HepG2 (cell line): Measurements from ENCODE around the gene CASKIN2. TPM values are rescaled to one million over a fixed set of nuclear protein-coding genes. Genes with fewer than 3 reads are reported as not detected.

ENCODE experiments used
- CC2D1A ChIP-seq: sonication (generic); formaldehyde crosslinking; IDR thresholded peaks from 2 replicates; pipeline ENCODE4 v1.8.1; 2023; ENCODE audit warnings: mild to moderate bottlenecking, missing genetic modification reagents
- ELF1 ChIP-seq: sonication (generic); formaldehyde crosslinking; IDR thresholded peaks from 2 replicates; pipeline ENCODE4 v1.4.0; 2020; ENCODE audit warnings: missing genetic modification reagents
- GATAD1 ChIP-seq: IDR thresholded peaks from 2 replicates; pipeline ENCODE4 v1.6.1; 2016; ENCODE audit warnings: missing genetic modification reagents, missing compliant biosample characterization
- MEIS1 ChIP-seq: sonication (generic); formaldehyde crosslinking; IDR thresholded peaks from 2 replicates; pipeline ENCODE4 v1.9.0; 2021; ENCODE audit warnings: mild to moderate bottlenecking, missing genetic modification reagents, moderate library complexity, borderline replicate concordance
- NAIF1 ChIP-seq: sonication (generic); formaldehyde crosslinking; IDR thresholded peaks from 2 replicates; pipeline ENCODE4 v1.5.0; 2020; ENCODE audit warnings: mild to moderate bottlenecking, missing genetic modification reagents, borderline replicate concordance
- NR1H2 ChIP-seq: sonication (generic); formaldehyde crosslinking; IDR thresholded peaks from 2 replicates; pipeline ENCODE4 v1.8.1; 2022; ENCODE audit warnings: low read depth, missing genetic modification reagents, borderline replicate concordance
- SMAD1 ChIP-seq: sonication (generic); formaldehyde crosslinking; IDR thresholded peaks from 2 replicates; pipeline ENCODE4 v1.4.0; 2020; ENCODE audit warnings: missing genetic modification reagents, low read depth, mild to moderate bottlenecking, borderline replicate concordance
- SMYD3 ChIP-seq: sonication (generic); formaldehyde crosslinking; IDR thresholded peaks from 2 replicates; pipeline ENCODE4 v1.8.1; 2023; ENCODE audit warnings: mild to moderate bottlenecking, missing genetic modification reagents
- SRSF9 ChIP-seq: fragments of 200-400 bp; formaldehyde crosslinking; IDR thresholded peaks from 2 replicates; pipeline ENCODE4 v1.6.1; 2018; ENCODE audit warnings: borderline replicate concordance, mild to moderate bottlenecking, low read depth, low read length; ENCODE audit not compliant: insufficient read depth, poor library complexity, severe bottlenecking
- TFE3 ChIP-seq: IDR thresholded peaks from 2 replicates; pipeline ENCODE4 v1.6.1; 2016
- ZFP82 ChIP-seq: sonication (generic); formaldehyde crosslinking; IDR thresholded peaks from 2 replicates; pipeline ENCODE4 v1.5.1; 2020; ENCODE audit warnings: mild to moderate bottlenecking, missing genetic modification reagents, borderline replicate concordance
- ZNF142 ChIP-seq: sonication (generic); formaldehyde crosslinking; IDR thresholded peaks from 2 replicates; pipeline ENCODE4 v1.4.0; 2020; ENCODE audit warnings: missing genetic modification reagents
- ZNF343 ChIP-seq: sonication (generic); formaldehyde crosslinking; IDR thresholded peaks from 2 replicates; pipeline ENCODE4 v1.4.0; 2020; ENCODE audit warnings: mild to moderate bottlenecking, missing genetic modification reagents
- ZNF816 ChIP-seq: sonication (generic); formaldehyde crosslinking; IDR thresholded peaks from 2 replicates; pipeline ENCODE4 v1.8.0; 2022; ENCODE audit warnings: missing genetic modification reagents, mild to moderate bottlenecking, borderline replicate concordance
- ZNF841 ChIP-seq: sonication (generic); formaldehyde crosslinking; IDR thresholded peaks from 2 replicates; pipeline ENCODE4 v1.8.1; 2023; ENCODE audit warnings: missing genetic modification reagents, borderline replicate concordance
- ZSCAN20 ChIP-seq: sonication (generic); formaldehyde crosslinking; IDR thresholded peaks from 2 replicates; pipeline ENCODE4 v1.4.0; 2020; ENCODE audit warnings: missing genetic modification reagents, mild to moderate bottlenecking, borderline replicate concordance
- polyA plus RNA-seq, 8 experiments: library from polyadenylated mRNA; depleted of rRNA in 3 of 8; stranded (reverse) in 7 of 8; unstranded in 1 of 8; fragments of >200 nt; fragmentation: Illumina TruSeq in 4 of 8; extraction: Trizol in 4 of 8; gene quantifications; 2 replicates each; pipeline versions ENCODE4 v1.2.1 to v1.2.3, GENCODE V29; 2011 to 2016; ENCODE audit warnings: low read depth in 4 of 8, missing spikeins in 1 of 8, mixed read lengths in 1 of 8; ENCODE audit not compliant: insufficient read depth in 1 of 8
- total RNA-seq, 5 experiments: library from RNA; depleted of rRNA; stranded (reverse); fragments of >200 nt; fragmentation: Illumina TruSeq; extraction: Trizol; gene quantifications; 2 replicates each; pipeline ENCODE4 v1.2.3, GENCODE V29; 2016; ENCODE audit warnings: low read depth in 1 of 5

The CASKIN2 gene
- total and polyA plus RNA-seq, 2 of the 13 experiments (the other 11 are each of a cell fraction or from before 2014, with no cell fraction given): 5.2 to 7.8 TPM

- no peak for TF ChIP-seq ZNF142 (CRISPR knock-in tag)
- no peak; the same call in 1 of the 2 replicates for TF ChIP-seq ZNF816 (CRISPR knock-in tag)
- no peak for TF ChIP-seq GATAD1 (CRISPR knock-in tag)
- TF ChIP-seq TFE3: no peak
- TF ChIP-seq MEIS1: 0 out of 2 replicates have a peak, but pooled peaks have one; percentile 47
- TF ChIP-seq ELF1: no peak
- TF ChIP-seq ZSCAN20 (CRISPR knock-in tag): no peak; the same call in 1 of the 2 replicates
- TF ChIP-seq NR1H2 (CRISPR knock-in tag): peak; percentile 44; the same call in 1 of the 2 replicates
- TF ChIP-seq ZNF343 (CRISPR knock-in tag): peak; percentile 54; the same call in 1 of the 2 replicates
- TF ChIP-seq SMYD3 (CRISPR knock-in tag): no peak
- TF ChIP-seq SMAD1 (CRISPR knock-in tag): no peak
- no peak for TF ChIP-seq NAIF1
- no peak for TF ChIP-seq ZNF841 (CRISPR knock-in tag)
- no peak for TF ChIP-seq SRSF9
- TF ChIP-seq ZFP82 (CRISPR knock-in tag): peak; percentile 33; the same call in 1 of the 2 replicates
- TF ChIP-seq CC2D1A: peak; percentile 78; the same call in 1 of the 2 replicates
These were observed 58.2 kb downstream of the CASKIN2 start (continued) for GRCh38 chr17:75457047-75457654.
